Lung (tissue), 12 donors: Measurements from ENCODE around the gene CSNK2B. TPM values are rescaled to one million over a fixed set of nuclear protein-coding genes. Genes with fewer than 3 reads are reported as not detected.

Experiments
- ATAC-seq: fragments of 200-7000 bp; cut with Tn5 transposase; one replicate; pipeline ENCODE4 v1.9.1; 2020; ENCODE audit warnings: moderate number of reproducible peaks; ENCODE audit not compliant: insufficient read depth, low FRiP score
- DNase-seq, 3 donors: peaks; one replicate each; pipeline ENCODE4 v3.0.0-alpha.2; 2013 to 2017
- H3K27ac ChIP-seq, 2 donors: one replicate each; pipeline ENCODE4 v1.5.1; 2013; ENCODE audit warnings: mild to moderate bottlenecking in 2 of 2, moderate library complexity in 2 of 2, control low read depth in 1 of 2, inconsistent platforms in 1 of 2, low read depth in 1 of 2, low read length in 1 of 2
- H3K27me3 ChIP-seq, 3 donors: one replicate each; pipeline ENCODE4 v1.5.1; 2013; ENCODE audit warnings: low read length in 2 of 3; ENCODE audit not compliant: control insufficient read depth in 3 of 3, insufficient read depth in 3 of 3
- H3K36me3 ChIP-seq, 4 donors: one replicate each; pipeline ENCODE4 v1.5.1; 2013; ENCODE audit warnings: low read length in 4 of 4, mild to moderate bottlenecking in 1 of 4, moderate library complexity in 1 of 4; ENCODE audit not compliant: control insufficient read depth in 4 of 4, insufficient read depth in 4 of 4
- H3K4me1 ChIP-seq, 5 donors: one replicate each; pipeline ENCODE4 v1.5.1; 2013; ENCODE audit warnings: low read length in 5 of 5, mild to moderate bottlenecking in 2 of 5, moderate library complexity in 1 of 5; ENCODE audit not compliant: control insufficient read depth in 5 of 5, insufficient read depth in 5 of 5
- H3K4me3 ChIP-seq: one replicate; pipeline ENCODE4 v1.5.1; 2013; ENCODE audit warnings: mild to moderate bottlenecking, control low read depth, moderate library complexity
- H3K9ac ChIP-seq, 2 donors: one replicate each; pipeline ENCODE4 v1.5.1; 2013; ENCODE audit warnings: low read length in 2 of 2, control low read depth in 1 of 2; ENCODE audit not compliant: insufficient read depth in 1 of 2
- H3K9me3 ChIP-seq, 4 donors: one replicate each; pipeline ENCODE4 v1.5.1; 2013; ENCODE audit warnings: low read length in 3 of 4, mild to moderate bottlenecking in 1 of 4, moderate library complexity in 1 of 4; ENCODE audit not compliant: control insufficient read depth in 4 of 4, insufficient read depth in 3 of 4
- CTCF ChIP-seq: IDR thresholded peaks from 2 replicates; pipeline ENCODE4 v1.5.1; 2012; ENCODE audit warnings: mild to moderate bottlenecking; ENCODE audit errors: control extremely low read depth, extremely low read depth
- WGBS, 2 donors: extraction: QIAGEN DNeasy Blood & Tissue Kit; methylation state at CpG; one replicate each; pipeline ENCODE4 v1.1.7; 2013; 5-methylcytosine and 5-hydroxymethylcytosine counted together
- polyA plus RNA-seq, 2 donors: library from polyadenylated mRNA; stranded (reverse); fragments of 200-250 nt; gene quantifications; one replicate each; pipeline ENCODE4 v1.2.1, GENCODE V29; 2013
- total RNA-seq, 2 donors: library from RNA; depleted of rRNA in 1 of 2; stranded (reverse); fragments of >200 nt in 1 of 2; gene quantifications; one replicate each; pipeline ENCODE4 v1.2.1, GENCODE V29; 2014 to 2021
- donor health status: control.
- donor health status: control.
- donor health status: Bipolar disorder and iron deficiency.
- donor health status: healthy.
- donor health status: DM: yes; HTN: yes; CAD: no.

The CSNK2B gene
- total and polyA plus RNA-seq, 4 donors, result 114 to 154 (median 137) TPM

GRCh38 chr6:31689249-31690110, 23.6 kb downstream of the CSNK2B start:
- Histone ChIP-seq H3K4me3 (no peak overlapping the region), H3K9ac (no peak overlapping the region)
- no peak for ATAC-seq

GRCh38 chr6:31690231-31691077, 24.6 kb downstream of the CSNK2B start:
- H3K4me1 ChIP-seq, result no peaks in the 10 kb centered on the region
- TF ChIP-seq CTCF, result no peak
- no peaks in the 10 kb centered on the region for H3K9me3 ChIP-seq
- H3K27ac ChIP-seq, result no peak overlapping the region
- H3K36me3 ChIP-seq, result peaks cover 23 to 69% (median 33%) of the 10 kb centered on the region in 4 donors
- ATAC-seq, result no peak
- DNase-seq, result no peak
- WGBS, 2 donors, result 78 to 87% methylated on average over 10 of the region's 10 CpGs
- no peak overlapping the region for H3K4me3 ChIP-seq
- no peaks in the 10 kb centered on the region for H3K27me3 ChIP-seq
- H3K9ac ChIP-seq, result no peak overlapping the region

More at GRCh38 chr6:31689249-31690110, 23.6 kb downstream of the CSNK2B start:
- Histone ChIP-seq H3K4me1 (no peaks in the 10 kb centered on the region), H3K27ac (no peak overlapping the region), H3K9me3 (no peaks in the 10 kb centered on the region), H3K27me3 (no peaks in the 10 kb centered on the region), H3K36me3 (peaks cover 22 to 63% (median 30%) of the 10 kb centered on the region in 4 donors)
- DNase-seq, result no peak
- no peak for TF ChIP-seq CTCF
- WGBS, 2 donors, result 80 to 81% methylated on average over 11 of the region's 11 CpGs

GRCh38 chr6:31691078-31691463, 25.2 kb downstream of the CSNK2B start:
- no peak for TF ChIP-seq CTCF
- 92 to 94% methylated on average over 6 of the region's 6 CpGs for WGBS, 2 donors
- H3K27ac ChIP-seq, result no peak overlapping the region

More at GRCh38 chr6:31691078-31691463, 25.2 kb downstream of the CSNK2B start:
- no peaks in the 10 kb centered on the region for H3K27me3 ChIP-seq
- H3K9me3 ChIP-seq, result no peaks in the 10 kb centered on the region
- ATAC-seq (no peak), DNase-seq (no peak)
- H3K4me3 ChIP-seq, result no peak overlapping the region
- H3K4me1 ChIP-seq, result no peaks in the 10 kb centered on the region
- no peak overlapping the region for H3K9ac ChIP-seq
- H3K36me3 ChIP-seq, result peaks cover 23 to 69% (median 34%) of the 10 kb centered on the region in 4 donors
